ENCODE results near the gene DNASE1L3. TPM values are rescaled to one million over a fixed set of nuclear protein-coding genes. Genes with fewer than 3 reads are reported as not detected.

The DNASE1L3 gene
- total and polyA plus RNA-seq, 2 of the 13 experiments (the other 11 are each of a cell fraction or from before 2014, with no cell fraction given): 0.86 to 1.7 TPM

GRCh38 chr3:58154626-58155449 lies 55.9 kb downstream of the DNASE1L3 start:
- no peak overlapping the region for H3K9ac ChIP-seq (ENCODE audit: insufficient read depth, low read depth, low read length)
- H3K79me2 ChIP-seq (ENCODE audit: insufficient read depth, low read length): no peaks in the 10 kb centered on the region
- DNase-seq (ENCODE audit: low spot score): no peak
- H3K27me3 ChIP-seq (ENCODE audit: control insufficient read depth in 1 of 2, insufficient read depth in 2 of 2, low read length in 2 of 2): no peaks in the 10 kb centered on the region
- H2AFZ ChIP-seq (ENCODE audit: low read length): no peak overlapping the region
- CTCF ChIA-PET (ENCODE audit: low intra/inter-chr PET ratio, low total read pairs): no interaction called here
- POLR2A ChIA-PET: interaction anchor here (0.7 kb wide), 1 partner anchor 151 kb away, joined by 3 read pairs; the partner anchor contains the start of gene RPP14
- no peak for FAIRE-seq
- TF ChIP-seq ZMYM2 (CRISPR knock-in tag; IDR thresholded peaks at IDR 0.05) (no peak), GPN1 (CRISPR knock-in tag; IDR thresholded peaks at IDR 0.05; ENCODE audit: borderline replicate concordance) (no peak), ZNF564 (CRISPR knock-in tag; IDR thresholded peaks at IDR 0.05) (no peak), SMC3 (IDR thresholded peaks at IDR 0.05; ENCODE audit: low read length) (no peak), SIX4 (CRISPR knock-in tag; IDR thresholded peaks at IDR 0.05) (no peak), ZNF652 (CRISPR knock-in tag; IDR thresholded peaks at IDR 0.05; ENCODE audit: borderline replicate concordance, low read depth) (peak; percentile 63; the same call in 1 of the 2 replicates)
- no peaks in the 10 kb centered on the region for H3K9me3 ChIP-seq (ENCODE audit: low read length)
- WGBS (ENCODE audit: low lambda C conversion rate): 95% methylated on average over 10 of the region's 10 CpGs
- peaks cover 58 to 92% of the 10 kb centered on the region in 2 experiments for H3K36me3 ChIP-seq (replicated peaks in 1 of 2; ENCODE audit: control insufficient read depth in 1 of 2, insufficient read depth in 2 of 2, low read length in 2 of 2)
- intact Hi-C loops (cut with micrococcal nuclease; ENCODE audit: unreplicated experiment) (no loop called here), in situ Hi-C loops (cut with HindIII; ENCODE audit: extremely low pct_ligation_motif_present, low pct_unique_long_range_greater_than_20kb) (no loop called here)
- no peak for ATAC-seq
- BruUV-seq (replicated peaks): no TSS peak
- no peaks in the 10 kb centered on the region for H4K20me1 ChIP-seq (ENCODE audit: insufficient read depth, low read length)
- H3K4me3 ChIP-seq (replicated peaks in 1 of 3; ENCODE audit: insufficient read depth in 1 of 3, low read depth in 2 of 3, low read length in 3 of 3): no peak overlapping the region
- peaks cover 10% of the 10 kb centered on the region for H3K4me1 ChIP-seq (ENCODE audit: insufficient read depth, low read length)
- no peak overlapping the region for H3K27ac ChIP-seq (ENCODE audit: extremely low read length, insufficient read depth, low read length)
- no peak overlapping the region for H3K4me2 ChIP-seq (ENCODE audit: low read depth, low read length)

DNA sequence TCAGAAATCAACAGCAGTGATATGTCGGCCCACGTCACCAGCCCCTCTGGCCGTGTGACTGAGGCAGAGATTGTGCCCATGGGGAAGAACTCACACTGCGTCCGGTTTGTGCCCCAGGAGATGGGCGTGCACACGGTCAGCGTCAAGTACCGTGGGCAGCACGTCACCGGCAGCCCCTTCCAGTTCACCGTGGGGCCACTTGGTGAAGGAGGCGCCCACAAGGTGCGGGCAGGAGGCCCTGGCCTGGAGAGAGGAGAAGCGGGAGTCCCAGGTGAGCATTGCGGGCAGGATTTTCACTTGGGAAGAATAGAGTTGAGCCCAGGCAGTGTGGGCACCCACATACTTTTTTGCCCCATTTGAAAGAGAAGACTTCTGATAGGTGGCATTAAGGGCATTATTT lies 57.4 kb downstream of the DNASE1L3 start:
- Histone ChIP-seq H3K9me3 (ENCODE audit: low read length) (no peaks in the 10 kb centered on the region), H3K27me3 (ENCODE audit: control insufficient read depth in 1 of 2, insufficient read depth in 2 of 2, low read length in 2 of 2) (no peaks in the 10 kb centered on the region), H2AFZ (ENCODE audit: low read length) (no peak overlapping the region), H3K4me2 (ENCODE audit: low read depth, low read length) (no peak overlapping the region), H4K20me1 (ENCODE audit: insufficient read depth, low read length) (no peaks in the 10 kb centered on the region), H3K27ac (ENCODE audit: extremely low read length, insufficient read depth, low read length) (no peak overlapping the region), H3K4me3 (replicated peaks in 1 of 3; ENCODE audit: insufficient read depth in 1 of 3, low read depth in 2 of 3, low read length in 3 of 3) (no peak overlapping the region), H3K36me3 (replicated peaks in 1 of 2; ENCODE audit: control insufficient read depth in 1 of 2, insufficient read depth in 2 of 2, low read length in 2 of 2) (peaks cover 62 to 92% of the 10 kb centered on the region in 2 experiments), H3K4me1 (ENCODE audit: insufficient read depth, low read length) (no peaks in the 10 kb centered on the region), H3K9ac (ENCODE audit: insufficient read depth, low read depth, low read length) (no peak overlapping the region), H3K79me2 (ENCODE audit: insufficient read depth, low read length) (no peaks in the 10 kb centered on the region)
- ChIA-PET POLR2A (no interaction called here), CTCF (ENCODE audit: low intra/inter-chr PET ratio, low total read pairs) (no interaction called here)
- 99% methylated on average over 16 of the region's 16 CpGs for WGBS (ENCODE audit: low lambda C conversion rate)
- TF ChIP-seq ZNF441 (CRISPR knock-in tag; IDR thresholded peaks at IDR 0.05; ENCODE audit: borderline replicate concordance) (no peak), SKI (IDR thresholded peaks at IDR 0.05; ENCODE audit: partially characterized antibody) (no peak), AGO2 (optimal IDR thresholded peaks at IDR 0.05; ENCODE audit: low read depth, low read length) (peak; percentile 78)
- ATAC-seq: no peak
- no peak for FAIRE-seq
- DNase-seq (ENCODE audit: low spot score): no peak
- intact Hi-C loops (cut with micrococcal nuclease; ENCODE audit: unreplicated experiment): no loop called here
- BruUV-seq (replicated peaks): no TSS peak
- in situ Hi-C loops (cut with HindIII; ENCODE audit: extremely low pct_ligation_motif_present, low pct_unique_long_range_greater_than_20kb): no loop called here
